ENCODE measurements around the gene HAT1.

DNA sequence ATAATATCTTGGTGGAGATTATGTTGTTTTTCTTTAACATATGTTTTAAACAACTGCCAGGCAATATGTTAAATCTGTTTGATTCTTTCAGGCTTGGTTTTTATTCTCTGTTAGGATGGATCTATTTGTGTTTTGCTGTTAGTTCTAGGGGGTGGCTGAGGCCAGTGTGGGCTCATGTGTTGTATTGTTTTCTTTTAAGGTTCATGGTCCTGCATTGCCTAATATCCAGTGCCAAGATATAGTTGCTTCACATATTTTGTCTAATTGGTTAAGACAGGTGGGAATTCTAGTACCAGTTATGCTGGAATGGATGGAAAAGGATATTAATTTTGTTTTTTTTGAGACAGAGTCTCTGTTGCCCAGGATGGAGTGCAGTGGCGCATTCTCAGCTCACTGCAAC lies 85.1 kb downstream of the HAT1 start:
- TF ChIP-seq, protein P1, sequence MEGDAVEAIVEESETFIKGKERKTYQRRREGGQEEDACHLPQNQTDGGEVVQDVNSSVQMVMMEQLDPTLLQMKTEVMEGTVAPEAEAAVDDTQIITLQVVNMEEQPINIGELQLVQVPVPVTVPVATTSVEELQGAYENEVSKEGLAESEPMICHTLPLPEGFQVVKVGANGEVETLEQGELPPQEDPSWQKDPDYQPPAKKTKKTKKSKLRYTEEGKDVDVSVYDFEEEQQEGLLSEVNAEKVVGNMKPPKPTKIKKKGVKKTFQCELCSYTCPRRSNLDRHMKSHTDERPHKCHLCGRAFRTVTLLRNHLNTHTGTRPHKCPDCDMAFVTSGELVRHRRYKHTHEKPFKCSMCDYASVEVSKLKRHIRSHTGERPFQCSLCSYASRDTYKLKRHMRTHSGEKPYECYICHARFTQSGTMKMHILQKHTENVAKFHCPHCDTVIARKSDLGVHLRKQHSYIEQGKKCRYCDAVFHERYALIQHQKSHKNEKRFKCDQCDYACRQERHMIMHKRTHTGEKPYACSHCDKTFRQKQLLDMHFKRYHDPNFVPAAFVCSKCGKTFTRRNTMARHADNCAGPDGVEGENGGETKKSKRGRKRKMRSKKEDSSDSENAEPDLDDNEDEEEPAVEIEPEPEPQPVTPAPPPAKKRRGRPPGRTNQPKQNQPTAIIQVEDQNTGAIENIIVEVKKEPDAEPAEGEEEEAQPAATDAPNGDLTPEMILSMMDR (conservative IDR thresholded peaks at IDR 0.05) = no peak
- TF ChIP-seq ZFX (IDR thresholded peaks at IDR 0.05) = no peak
